K562 (cell line): ENCODE results near the gene EXOG. TPM values are rescaled to one million over a fixed set of nuclear protein-coding genes. Genes with fewer than 3 reads are reported as not detected.

ENCODE experiments used
- ATAC-seq: fragments of 200-7000 bp; cut with Tn5 transposase; 3 replicates; pipeline ENCODE4 v1.9.1; 2020; ENCODE audit warnings: moderate library complexity
- BruUV-seq: library from RNA; stranded (reverse); fragments of 400-500 nt; replicated peaks from 2 replicates; lab custom pipeline; 2021; lab: Mats Ljungman, UMichigan
- CTCF ChIA-PET: fragments of 300-600 bp; formaldehyde crosslinking; extraction: SDS; loops from one replicate; lab custom pipeline; 2021; ENCODE audit warnings: low intra/inter-chr PET ratio; lab: Yijun Ruan, JAX
- POLR2A ChIA-PET: fragments of 300-600, 350-650 bp; sonication (Branson Sonifier 250); formaldehyde crosslinking; extraction: SDS; loops from one replicate; lab custom pipeline; 2021; ENCODE audit warnings: antibody characterized with exemption, inconsistent platforms; lab: Yijun Ruan, JAX
- DNase-seq, 4 experiments: peaks; one replicate each; pipeline versions ENCODE4 v3.0.0 to v3.0.0-alpha.2; 2011 to 2018; ENCODE audit warnings: low spot score in 3 of 4, mixed read lengths in 3 of 4; ENCODE audit errors: extremely low read depth in 1 of 4
- FAIRE-seq: peaks from 2 replicates; lab custom pipeline; 2011; peaks lifted over from hg19 to GRCh38; lab: Jason Lieb, UNC
- H2AFZ ChIP-seq: 2 replicates; pipeline ENCODE4 v1.6.0; 2011; ENCODE audit warnings: low read depth, low read length, control low read depth, inconsistent platforms
- H3K27ac ChIP-seq: fragments of 200-600 bp; 3 replicates; pipeline ENCODE4 v1.8.0; 2011; ENCODE audit warnings: low read depth, mild to moderate bottlenecking, control low read depth, inconsistent platforms, low read length, moderate library complexity, mixed read lengths; ENCODE audit errors: extremely low read depth
- H3K27me3 ChIP-seq, 2 experiments: fragments of 300-600 bp in 1 of 2; 2 replicates in 1 of 2; 3 replicates in 1 of 2; pipeline versions ENCODE4 v1.6.0 to v1.8.0; 2011; ENCODE audit warnings: inconsistent platforms in 2 of 2, low read length in 2 of 2, mild to moderate bottlenecking in 1 of 2, mixed read lengths in 1 of 2, moderate library complexity in 1 of 2; ENCODE audit not compliant: control insufficient read depth in 2 of 2, insufficient read depth in 2 of 2
- H3K36me3 ChIP-seq: fragments of 300-600 bp; 3 replicates; pipeline ENCODE4 v1.8.0; 2011; ENCODE audit warnings: mild to moderate bottlenecking, low read length, inconsistent platforms; ENCODE audit not compliant: control insufficient read depth, insufficient read depth
- H3K4me1 ChIP-seq, 2 experiments: fragments of 200-600 bp in 1 of 2; replicated peaks in 1 of 2; 2 replicates in 1 of 2; 3 replicates in 1 of 2; pipeline versions ENCODE4 v1.5.1 to v1.8.0; 2011; ENCODE audit warnings: inconsistent platforms in 2 of 2, low read length in 2 of 2, mild to moderate bottlenecking in 1 of 2, mixed read lengths in 1 of 2, moderate library complexity in 1 of 2; ENCODE audit not compliant: control insufficient read depth in 2 of 2, insufficient read depth in 2 of 2
- H3K4me2 ChIP-seq: 2 replicates; pipeline ENCODE4 v1.6.1; 2011; ENCODE audit warnings: low read length, control low read depth, inconsistent platforms, mixed read lengths; ENCODE audit not compliant: insufficient read depth
- H3K4me3 ChIP-seq: fragments of 200-600 bp; sonication (generic), shearing (Covaris generic); 2 replicates; pipeline ENCODE4 v1.5.1; 2016; ENCODE audit warnings: control low read depth, inconsistent platforms
- H3K79me2 ChIP-seq: fragments of 200-600 bp; 3 replicates; pipeline ENCODE4 v1.8.0; 2011; ENCODE audit warnings: low read length, inconsistent platforms; ENCODE audit not compliant: control insufficient read depth, insufficient read depth
- H3K9ac ChIP-seq, 2 experiments: 2 replicates each; pipeline versions ENCODE4 v1.6.0 to v1.6.1; 2011; ENCODE audit warnings: low read depth in 2 of 2, low read length in 2 of 2, control low read depth in 1 of 2, inconsistent platforms in 1 of 2, mild to moderate bottlenecking in 1 of 2, mixed read lengths in 1 of 2; ENCODE audit not compliant: insufficient read depth in 1 of 2
- H3K9me1 ChIP-seq: one replicate; pipeline ENCODE4 v1.6.0; 2011; ENCODE audit warnings: inconsistent platforms, mild to moderate bottlenecking, low read length, moderate library complexity; ENCODE audit not compliant: control insufficient read depth, insufficient read depth
- H3K9me3 ChIP-seq: replicated peaks from 2 replicates; pipeline ENCODE4 v1.5.1; 2011; ENCODE audit warnings: low read depth, low read length, inconsistent platforms; ENCODE audit not compliant: control insufficient read depth, insufficient read depth
- H4K20me1 ChIP-seq: replicated peaks from 2 replicates; pipeline ENCODE4 v1.6.1; 2011; ENCODE audit warnings: low read length, inconsistent platforms, mixed read lengths; ENCODE audit not compliant: control insufficient read depth, insufficient read depth
- BHLHE40 ChIP-seq: IDR thresholded peaks from 2 replicates; pipeline ENCODE4 v1.6.1; 2011; ENCODE audit warnings: low read length, improper control_type of control experiment
- CCNT2 ChIP-seq: IDR thresholded peaks from 2 replicates; pipeline ENCODE4 v1.6.1; 2011; ENCODE audit warnings: borderline replicate concordance, low read depth, mild to moderate bottlenecking, moderate library complexity, mixed read lengths, low read length; ENCODE audit not compliant: insufficient read length; ENCODE audit errors: extremely low read depth
- CHD4 ChIP-seq: fragments of 200-600 bp; sonication (generic); IDR thresholded peaks from 3 replicates; pipeline ENCODE4 v1.6.1; 2012; ENCODE audit warnings: low read depth, mild to moderate bottlenecking, mixed read lengths, low read length, inconsistent platforms; ENCODE audit not compliant: insufficient read depth, insufficient replicate concordance, poor library complexity, severe bottlenecking
- DACH1 ChIP-seq: fragments of 450-650 bp; IDR thresholded peaks from 2 replicates; pipeline ENCODE4 v1.6.1; 2018; ENCODE audit not compliant: partially characterized antibody
- ELF2 ChIP-seq: fragments of 250-450 bp; sonication (Bioruptor Pico); IDR thresholded peaks from 2 replicates; pipeline ENCODE4 v1.5.0; 2021; ENCODE audit warnings: mild to moderate bottlenecking
- FOXJ2 ChIP-seq: fragments of 200-800 bp; sonication (Bioruptor generic); IDR thresholded peaks from 2 replicates; pipeline ENCODE4 v1.6.1; 2016; ENCODE audit warnings: missing genetic modification characterization, missing compliant biosample characterization
- KLF1 ChIP-seq: fragments of 450-650 bp; IDR thresholded peaks from 2 replicates; pipeline ENCODE4 v1.6.1; 2016; ENCODE audit warnings: missing genetic modification characterization, missing compliant biosample characterization
- NEUROD1 ChIP-seq: fragments of 150-350 bp; IDR thresholded peaks from 2 replicates; pipeline ENCODE4 v1.6.1; 2014; ENCODE audit warnings: borderline replicate concordance, low read length, low read depth; ENCODE audit not compliant: partially characterized antibody
- NR1H2 ChIP-seq: sonication (generic); formaldehyde crosslinking; IDR thresholded peaks from 2 replicates; pipeline ENCODE4 v1.4.0; 2020; ENCODE audit warnings: mild to moderate bottlenecking, missing genetic modification reagents
- SMAD2 ChIP-seq: fragments of 150-350 bp; IDR thresholded peaks from 2 replicates; pipeline ENCODE4 v1.6.1; 2014; ENCODE audit warnings: low read depth, mild to moderate bottlenecking, low read length
- SNRNP70 ChIP-seq: fragments of 200-400 bp; formaldehyde crosslinking; optimal IDR thresholded peaks from 2 replicates; pipeline ENCODE3; 2017; ENCODE audit warnings: low read depth, low read length
- STAT5A ChIP-seq: IDR thresholded peaks from 2 replicates; pipeline ENCODE4 v1.6.1; 2012; ENCODE audit warnings: low read length, inconsistent platforms, borderline replicate concordance
- TRIM28 ChIP-seq: fragments of 450-650 bp; IDR thresholded peaks from 2 replicates; pipeline ENCODE4 v1.6.1; 2017
- ZNF253 ChIP-seq: fragments of 250-450 bp; sonication (Bioruptor Pico); conservative IDR thresholded peaks from 2 replicates; pipeline ENCODE4 v1.6.1; 2021; ENCODE audit warnings: mild to moderate bottlenecking
- ZNF282 ChIP-seq: sonication (generic); formaldehyde crosslinking; IDR thresholded peaks from 2 replicates; pipeline ENCODE4 v1.8.1; 2023; ENCODE audit warnings: missing genetic modification reagents
- ZNF589 ChIP-seq: fragments of 200-800 bp; sonication (Bioruptor generic); IDR thresholded peaks from 2 replicates; pipeline ENCODE4 v1.6.1; 2016; ENCODE audit warnings: low read depth, missing genetic modification characterization, missing compliant biosample characterization
- ZNF699 ChIP-seq: fragments of 250-450 bp; sonication (Bioruptor Pico); IDR thresholded peaks from 2 replicates; pipeline ENCODE4 v1.8.0; 2021; ENCODE audit warnings: mild to moderate bottlenecking, moderate library complexity; ENCODE audit not compliant: insufficient replicate concordance
- WGBS: fragments of 100-300 bp; shearing (Covaris generic); methylation state at CpG from one replicate; pipeline ENCODE4 v1.1.6; 2016; ENCODE audit warnings: low coverage, mixed read lengths; ENCODE audit not compliant: insufficient coverage; ENCODE audit errors: missing lambda C conversion rate; 5-methylcytosine and 5-hydroxymethylcytosine counted together
- in situ Hi-C: fragments of 300-500 bp; cut with MboI; formaldehyde crosslinking; loops from 4 replicates; pipeline ENCODE4 v1.15.0; 2018; ENCODE audit warnings: inconsistent platforms, mixed read lengths
- intact Hi-C: fragments of 100-400 bp; cut with micrococcal nuclease; formaldehyde crosslinking; loops from 2 replicates; pipeline ENCODE4 v1.14.2; 2022
- polyA plus RNA-seq, 8 experiments: library from polyadenylated mRNA; depleted of rRNA in 4 of 8; stranded (reverse) in 5 of 8; unstranded in 3 of 8; fragments of >200 nt; fragmentation: Nextera tagmentation in 2 of 8; fragmentation: Illumina TruSeq in 1 of 8; extraction: Ambion mirVana in 2 of 8; extraction: Trizol in 1 of 8; gene quantifications; 2 replicates each; pipeline versions ENCODE4 v1.2.1 to v1.2.3, GENCODE V29; 2011 to 2014; ENCODE audit warnings: inconsistent platforms in 1 of 8, missing spikeins in 1 of 8
- total RNA-seq, 7 experiments: library from RNA; depleted of rRNA in 6 of 7; stranded (reverse); fragments of >200 nt in 6 of 7; fragmentation: Illumina TruSeq in 2 of 7; extraction: Trizol in 2 of 7; gene quantifications; 2 replicates each; pipeline versions ENCODE4 v1.2.1 to v1.2.3, GENCODE V29; 2011 to 2021; ENCODE audit warnings: low replicate concordance in 1 of 7
- TF ChIP-seq, protein P1 (sequence below): sonication (generic); formaldehyde crosslinking; IDR thresholded peaks from 2 replicates; pipeline ENCODE4 v1.8.0; 2022; ENCODE audit warnings: missing genetic modification reagents, mild to moderate bottlenecking, moderate library complexity, borderline replicate concordance
- TF ChIP-seq, protein P2 (sequence below): fragments of 450-650 bp; formaldehyde crosslinking; IDR thresholded peaks from 2 replicates; pipeline ENCODE4 v1.4.0; 2020; ENCODE audit warnings: mild to moderate bottlenecking, moderate library complexity

Gene EXOG
- total and polyA plus RNA-seq, 9 of the 15 experiments (the other 6 are each of a cell fraction or from before 2014, with no cell fraction given) = 10.8 to 21.7 (median 14.8) TPM

DNA sequence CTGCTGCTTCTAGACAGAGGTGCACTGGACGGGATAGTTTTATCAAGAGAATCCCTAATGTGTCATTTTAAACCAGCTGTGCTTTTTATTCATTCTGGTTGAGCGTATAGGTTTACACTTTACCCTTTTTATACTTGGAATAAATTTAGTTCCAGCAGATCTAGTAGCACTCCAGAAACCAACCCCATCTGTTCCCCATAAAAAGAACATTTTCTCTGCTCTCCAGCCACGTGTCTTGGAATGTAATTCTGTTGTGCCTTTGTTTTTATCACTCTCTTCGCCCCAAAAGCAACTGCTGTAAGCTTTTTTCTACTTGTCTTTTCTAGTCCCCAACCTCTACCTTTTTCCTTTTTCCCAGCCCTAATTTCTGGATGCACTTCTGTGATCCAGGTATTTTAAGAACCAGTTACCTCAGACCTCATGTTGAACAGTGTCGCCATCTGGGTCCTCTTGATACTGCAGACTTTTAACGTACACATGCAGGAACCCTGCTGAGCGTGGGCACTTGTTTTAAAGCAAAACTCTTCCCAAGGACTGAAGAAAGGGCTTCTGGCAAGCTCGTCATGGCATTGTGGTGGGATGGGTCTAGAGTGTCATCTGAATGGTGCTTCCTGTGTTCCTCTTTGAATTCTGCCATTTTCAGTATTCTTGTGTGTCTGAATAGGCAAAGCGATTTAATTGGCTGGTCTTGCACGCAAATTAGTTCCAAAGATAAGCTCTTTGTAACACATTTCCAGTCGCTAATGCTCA lies 5.7 kb upstream of the EXOG start:
- CTCF ChIA-PET = no interaction called here

More for the DNA sequence above, 5.7 kb upstream of the EXOG start:
- no peaks in the 10 kb centered on the region for H3K36me3 ChIP-seq
- H3K27ac ChIP-seq = no peak overlapping the region
- no peak overlapping the region for H2AFZ ChIP-seq
- intact Hi-C loops = loop anchor here (10.0 kb wide), 1 partner anchor 354 kb away; no protein-coding TSS in a partner anchor
- no peak for FAIRE-seq
- no peaks in the 10 kb centered on the region for H3K27me3 ChIP-seq
- H3K4me3 ChIP-seq = no peak overlapping the region
- no peaks in the 10 kb centered on the region for H4K20me1 ChIP-seq
- no peak for ATAC-seq
- in situ Hi-C loops = no loop called here
- H3K9ac ChIP-seq = no peak overlapping the region; a peak in 1 of 4 replicates
- H3K79me2 ChIP-seq = no peaks in the 10 kb centered on the region
- no peak for DNase-seq
- WGBS = 62% methylated on average over 11 of the region's 11 CpGs
- no peaks in the 10 kb centered on the region for H3K9me1 ChIP-seq
- TF ChIP-seq, protein P1, sequence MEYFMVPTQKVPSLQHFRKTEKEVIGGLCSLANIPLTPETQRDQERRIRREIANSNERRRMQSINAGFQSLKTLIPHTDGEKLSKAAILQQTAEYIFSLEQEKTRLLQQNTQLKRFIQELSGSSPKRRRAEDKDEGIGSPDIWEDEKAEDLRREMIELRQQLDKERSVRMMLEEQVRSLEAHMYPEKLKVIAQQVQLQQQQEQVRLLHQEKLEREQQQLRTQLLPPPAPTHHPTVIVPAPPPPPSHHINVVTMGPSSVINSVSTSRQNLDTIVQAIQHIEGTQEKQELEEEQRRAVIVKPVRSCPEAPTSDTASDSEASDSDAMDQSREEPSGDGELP (CRISPR knock-in tag) = no peak
- no peak for TF ChIP-seq SMAD2
- TF ChIP-seq KLF1 (tag) = no peak
- TF ChIP-seq ZNF589 (CRISPR knock-in tag) = no peak
- no peak for TF ChIP-seq STAT5A
- no peak for TF ChIP-seq ZNF699
- no peak for TF ChIP-seq CCNT2
- TF ChIP-seq ZNF253 = no peak
- no peak for TF ChIP-seq TRIM28
- TF ChIP-seq, protein P2, sequence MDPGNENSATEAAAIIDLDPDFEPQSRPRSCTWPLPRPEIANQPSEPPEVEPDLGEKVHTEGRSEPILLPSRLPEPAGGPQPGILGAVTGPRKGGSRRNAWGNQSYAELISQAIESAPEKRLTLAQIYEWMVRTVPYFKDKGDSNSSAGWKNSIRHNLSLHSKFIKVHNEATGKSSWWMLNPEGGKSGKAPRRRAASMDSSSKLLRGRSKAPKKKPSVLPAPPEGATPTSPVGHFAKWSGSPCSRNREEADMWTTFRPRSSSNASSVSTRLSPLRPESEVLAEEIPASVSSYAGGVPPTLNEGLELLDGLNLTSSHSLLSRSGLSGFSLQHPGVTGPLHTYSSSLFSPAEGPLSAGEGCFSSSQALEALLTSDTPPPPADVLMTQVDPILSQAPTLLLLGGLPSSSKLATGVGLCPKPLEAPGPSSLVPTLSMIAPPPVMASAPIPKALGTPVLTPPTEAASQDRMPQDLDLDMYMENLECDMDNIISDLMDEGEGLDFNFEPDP = no peak
- TF ChIP-seq SNRNP70 = no peak
- no peak for TF ChIP-seq NEUROD1
- no peak for TF ChIP-seq FOXJ2
- no peak for TF ChIP-seq ELF2 (CRISPR knock-in tag)
- TF ChIP-seq ZNF282 = no peak
- no peak for TF ChIP-seq NR1H2 (CRISPR knock-in tag)
- no peak for TF ChIP-seq BHLHE40
- TF ChIP-seq CHD4 = no peak
- no peak for TF ChIP-seq DACH1
- no TSS peak for BruUV-seq
- H3K4me1 ChIP-seq = no peaks in the 10 kb centered on the region
- POLR2A ChIA-PET = interaction anchor here (0.5 to 1.5 kb wide), 6 partner anchors 9 to 381 kb away, joined by 3 to 5 read pairs (median 4); no protein-coding TSS in a partner anchor
- H3K9me3 ChIP-seq = no peaks in the 10 kb centered on the region
- no peak overlapping the region for H3K4me2 ChIP-seq
